DMS114 treated with DMSO at 0.1 percent for 48 hours (cell line): ENCODE measurements around the gene TPO.
"Not testable (repeated sequence)": the region's sequence is repeated elsewhere in the genome, so short reads cannot be mapped to it uniquely, and the experiment has no call there.

Experiments
- DNase-seq: peaks from one replicate; lab custom pipeline; 2025; ENCODE audit not compliant: unreplicated experiment; lab: John Stamatoyannopoulos, UW

Gene TPO

GRCh38 chr2:1413156-1413710, at the start of gene TPO:
Gene TPO, plus strand, starts transcription at chr2:1413463. Its CDS starts 946 bp downstream, at chr2:1414409.
- no peak for DNase-seq

DNA sequence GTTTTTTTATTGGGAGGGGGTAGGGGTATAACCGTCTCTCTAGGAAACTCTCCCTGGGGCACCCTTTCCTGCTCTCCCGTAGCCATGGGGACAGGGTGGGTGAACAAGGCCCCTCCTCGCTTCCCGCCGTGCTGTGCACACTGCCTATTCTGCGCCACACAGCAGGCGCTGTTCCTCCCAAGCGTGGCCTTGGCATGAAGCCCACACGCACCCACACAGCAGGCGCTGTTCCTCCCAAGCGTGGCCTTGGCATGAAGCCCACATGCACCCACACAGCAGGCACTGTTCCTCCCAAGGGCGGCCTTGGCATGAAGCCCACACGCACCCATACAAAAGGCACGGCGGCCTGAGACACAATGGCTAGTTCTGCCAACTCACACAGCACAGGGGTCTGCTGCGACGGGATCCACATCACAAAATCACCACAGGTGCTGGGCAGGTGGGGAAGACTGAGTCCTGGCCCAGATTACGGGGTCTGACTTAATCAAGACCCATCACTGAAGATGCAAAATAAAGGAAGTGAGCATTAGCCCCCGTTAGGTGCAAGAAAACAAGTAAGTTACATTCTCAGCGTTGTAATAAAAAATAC, 46.6 kb upstream of the TPO start:
- no peak for DNase-seq

- no peak for DNase-seq
These were observed 45.7 kb upstream of the TPO start for GRCh38 chr2:1367601-1368000.

GRCh38 chr2:1369905-1370304, 43.4 kb upstream of the TPO start:
- DNase-seq = no peak

GRCh38 chr2:1370461-1370860, 42.8 kb upstream of the TPO start:
- no peak for DNase-seq

DNA sequence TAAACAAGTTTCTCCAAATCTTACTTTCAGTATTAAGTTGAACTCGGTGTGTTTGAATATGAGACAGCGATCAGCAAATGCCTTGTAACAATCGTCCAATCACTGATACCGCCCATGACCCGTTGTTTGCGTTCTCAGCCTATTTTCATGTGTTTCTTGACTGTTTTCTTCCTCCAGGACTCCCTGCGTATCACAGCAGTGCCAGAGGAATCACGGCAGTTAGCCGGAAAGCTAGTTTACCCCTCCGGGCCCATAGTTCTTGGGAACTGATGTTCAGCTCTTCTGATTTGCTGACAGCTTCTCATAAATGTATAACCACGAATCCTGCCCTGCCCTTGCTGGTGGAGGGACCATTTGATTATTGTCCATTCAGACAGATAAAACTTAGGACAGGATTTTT, 42.2 kb upstream of the TPO start:
- DNase-seq = no peak

GRCh38 chr2:1373830-1374229, 39.4 kb upstream of the TPO start:
- no peak for DNase-seq

- no peak for DNase-seq
These were observed 39.0 kb upstream of the TPO start for GRCh38 chr2:1374287-1374686.

GRCh38 chr2:1375794-1376193, 37.5 kb upstream of the TPO start:
- no peak for DNase-seq

GRCh38 chr2:1377473-1377872, 35.8 kb upstream of the TPO start:
- no peak for DNase-seq

- no peak for DNase-seq
These were observed 34.7 kb upstream of the TPO start for GRCh38 chr2:1378456-1379150.

GRCh38 chr2:1381644-1382043, 31.6 kb upstream of the TPO start:
- DNase-seq = no peak

DNA sequence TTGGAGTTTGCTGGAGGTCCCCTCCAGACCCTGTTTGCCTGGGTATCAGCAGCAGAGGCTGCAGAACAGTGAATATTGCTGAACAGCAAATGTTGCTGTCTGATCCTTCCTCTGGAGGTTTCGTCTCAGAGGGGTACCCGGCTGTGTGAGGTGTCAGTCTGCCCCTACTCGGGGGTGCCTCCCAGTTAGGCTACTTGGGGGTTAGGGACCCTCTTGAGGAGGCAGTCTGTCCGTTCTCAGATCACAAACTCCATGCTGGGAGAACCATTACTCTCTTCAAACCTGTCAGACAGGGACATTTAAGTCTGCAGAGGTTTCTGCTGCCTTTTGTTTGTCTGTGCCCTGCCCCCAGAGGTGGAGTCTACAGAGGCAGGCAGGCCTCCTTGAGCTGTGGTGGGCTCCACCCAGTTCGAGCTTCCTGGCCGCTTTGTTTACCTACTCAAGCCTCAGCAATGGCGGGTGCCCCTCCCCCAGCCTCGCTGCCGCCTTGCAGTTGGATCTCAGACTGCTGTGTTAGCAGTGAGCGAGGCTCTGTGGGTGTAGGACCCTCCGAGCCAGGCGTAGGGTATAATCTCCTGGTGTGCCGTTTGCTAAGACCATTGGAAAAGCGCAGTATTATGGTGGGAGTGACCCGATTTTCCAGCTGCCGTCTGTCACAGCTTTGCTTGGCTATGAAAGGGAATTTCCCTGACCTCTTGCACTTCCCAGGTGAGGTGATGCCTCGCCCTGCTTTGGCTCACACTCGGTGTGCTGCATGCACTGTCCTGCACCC, 25.1 kb upstream of the TPO start:
- not testable (repeated sequence) for DNase-seq

DNA sequence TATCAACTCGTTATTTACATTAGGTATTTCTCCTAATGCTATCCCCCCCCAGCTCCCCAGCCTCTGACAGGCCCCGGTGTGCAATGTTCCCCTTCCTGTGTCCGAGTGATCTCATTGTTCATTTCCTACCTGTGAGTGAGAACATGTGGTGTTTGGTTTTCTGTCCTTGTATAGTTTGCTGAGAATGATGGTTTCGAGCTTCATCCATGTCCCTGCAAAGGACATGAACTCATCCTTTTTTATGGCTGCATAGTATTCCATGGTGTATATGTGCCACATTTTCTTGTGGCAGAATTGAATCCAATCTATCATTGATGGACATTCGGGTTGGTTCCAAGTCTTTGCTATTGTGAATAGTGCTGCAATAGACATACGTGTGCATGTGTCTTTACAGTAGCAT, 23.1 kb upstream of the TPO start:
- DNase-seq = not testable (repeated sequence)

- no peak for DNase-seq
These were observed 19.9 kb upstream of the TPO start for GRCh38 chr2:1393321-1393720.

DNA sequence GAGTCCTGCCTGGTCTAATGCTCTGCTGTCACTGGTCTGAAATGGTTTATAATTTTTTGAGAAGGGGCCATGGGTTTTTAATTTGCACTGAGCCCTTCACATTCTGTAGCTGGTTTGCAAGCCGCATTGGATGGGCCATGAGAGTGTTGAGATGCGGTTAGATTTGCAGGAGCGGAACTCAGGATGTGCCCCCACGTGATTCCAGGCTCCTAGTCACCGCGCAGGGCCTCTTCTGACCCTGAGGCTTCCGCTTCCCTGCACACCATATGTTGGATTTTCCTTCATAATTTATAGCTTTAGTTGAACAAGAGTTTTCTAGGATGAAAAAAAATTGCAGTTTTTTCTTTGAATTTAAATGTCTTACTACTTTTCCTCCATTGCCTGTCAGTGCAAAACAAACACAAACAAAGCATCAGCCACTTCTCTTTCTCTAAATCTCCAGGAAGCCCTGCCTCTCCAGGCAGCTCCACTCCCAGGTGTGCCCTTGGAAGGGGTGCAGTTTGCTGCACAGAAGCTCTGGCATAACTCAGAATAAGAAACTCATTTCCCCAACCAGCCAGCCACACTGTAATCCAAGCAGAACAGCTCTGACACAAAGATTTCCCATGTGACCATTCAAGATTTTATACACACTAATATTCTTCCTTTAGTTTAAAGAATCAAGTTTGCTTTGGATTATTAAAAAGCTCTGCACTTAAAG, 18.4 kb upstream of the TPO start:
- no peak for DNase-seq

GRCh38 chr2:1397350-1397749, 15.9 kb upstream of the TPO start:
- no peak for DNase-seq

GRCh38 chr2:1398191-1398590, 15.1 kb upstream of the TPO start:
- DNase-seq = no peak

- no peak for DNase-seq
These were observed 12.1 kb upstream of the TPO start for GRCh38 chr2:1400943-1401735.

GRCh38 chr2:1402064-1402463, 11.2 kb upstream of the TPO start:
- no peak for DNase-seq

GRCh38 chr2:1403565-1403964, 9.7 kb upstream of the TPO start:
- no peak for DNase-seq
